Subcutaneous preadipocyte (primary cell): Measurements from ENCODE around the gene RNF31. TPM values are rescaled to one million over a fixed set of nuclear protein-coding genes. Genes with fewer than 3 reads are reported as not detected.

Experiments used
- small RNA-seq: library from RNA; depleted of rRNA; stranded (forward); fragments of <200 nt; gene quantifications from one replicate; pipeline ENCODE3, GENCODE V24; 2012
- total RNA-seq: library from RNA; depleted of rRNA; stranded (reverse); fragments of >200 nt; gene quantifications from 2 replicates; pipeline ENCODE4 v1.2.3, GENCODE V29; 2012

The RNF31 gene
- total RNA-seq: 40.8 and 43.8 TPM in 2 replicates

GRCh38 chr14:24146978-24147760, at the start of gene RNF31:
Gene RNF31, plus strand, starts transcription at chr14:24147498. Its CDS starts 201 bp downstream, at chr14:24147699.

GRCh38 chr14:24114532-24115421, 32.5 kb upstream of the RNF31 start, which contains the start of the genes DCAF11 and NRL:
Gene DCAF11, plus strand, starts transcription at chr14:24114777. Its CDS starts 818 bp downstream, at chr14:24115595.
Gene NRL, minus strand, starts transcription at chr14:24114949. Its CDS starts 32,101 bp downstream, at chr14:24082848.

GRCh38 chr14:24130380-24130716, 16.9 kb upstream of the RNF31 start, which contains the start of gene FITM1:
Gene FITM1, plus strand, starts transcription at chr14:24130659. Its CDS starts 905 bp downstream, at chr14:24131564.

GRCh38 chr14:24135834-24136683, 11.2 kb upstream of the RNF31 start, which contains the start of gene PSME1:
Gene PSME1, plus strand, starts transcription at chr14:24136194. Its CDS starts 69 bp downstream, at chr14:24136263.

GRCh38 chr14:24141097-24141880, 6.0 kb upstream of the RNF31 start, which contains the start of gene EMC9:
Gene EMC9, minus strand, starts transcription at chr14:24141591. Its CDS starts 287 bp downstream, at chr14:24141304.

GRCh38 chr14:24146453-24146977, 783 bp upstream of the RNF31 start, which contains the start of gene PSME2:
Gene PSME2, minus strand, starts transcription at chr14:24146610. Its CDS starts 29 bp downstream, at chr14:24146581.

GRCh38 chr14:24160850-24161804, 13.8 kb downstream of the RNF31 start, which contains the start of gene IRF9:
Gene IRF9, plus strand, starts transcription at chr14:24161265. Its CDS starts 880 bp downstream, at chr14:24162145.

GRCh38 chr14:24171422-24172260, 24.3 kb downstream of the RNF31 start, which contains the start of gene REC8:
Gene REC8, plus strand, starts transcription at chr14:24172080. Its CDS starts 473 bp downstream, at chr14:24172553.

GRCh38 chr14:24188251-24189058, 41.2 kb downstream of the RNF31 start, which contains the start of gene IPO4:
Gene IPO4, minus strand, starts transcription at chr14:24188816. Its CDS starts 29 bp downstream, at chr14:24188787.

GRCh38 chr14:24195186-24196070, 48.1 kb downstream of the RNF31 start, which contains the start of gene TM9SF1:
Gene TM9SF1, minus strand, starts transcription at chr14:24195441. Its CDS starts 422 bp downstream, at chr14:24195019.

Small RNA genes lying within 50 kb of the gene (small RNA-seq; reads per million reads assigned to genes)
- not detected for gene AL136295.4
- 0.08 reads per million for gene CHMP4A
- gene IPO4: 0.19 reads per million
- gene IRF9: not detected
- 0.22 reads per million for gene RNA5SP383

Other genes with a start within 250 kb of the RNF31 start
- gene DHRS4, start 193.7 kb upstream of the RNF31 start, total RNA-seq: 35.0 and 41.2 TPM in 2 replicates
- 9.2 and 11.0 TPM in 2 replicates for gene DHRS4L2, start 158.6 kb upstream of the RNF31 start, total RNA-seq
- gene CARMIL3, start 95.5 kb upstream of the RNF31 start, total RNA-seq: under 0.01 TPM in 1 of 2 replicates, not detected in the other
- gene CPNE6, start 75.9 kb upstream of the RNF31 start, total RNA-seq: not detected in 2 replicates
- gene PCK2, start 53.2 kb upstream of the RNF31 start, total RNA-seq: 10.3 and 13.9 TPM in 2 replicates
- gene DCAF11, start 32.7 kb upstream of the RNF31 start, total RNA-seq: 44.5 and 46.1 TPM in 2 replicates
- gene NRL, start 32.5 kb upstream of the RNF31 start, total RNA-seq: 0.78 and 1.1 TPM in 2 replicates
- gene FITM1, start 16.8 kb upstream of the RNF31 start, total RNA-seq: 0.37 TPM in 1 of 2 replicates, not detected in the other
- gene PSME1, start 11.3 kb upstream of the RNF31 start, total RNA-seq: 62.9 and 93.7 TPM in 2 replicates
- 12.1 and 13.3 TPM in 2 replicates for gene EMC9, start 5.9 kb upstream of the RNF31 start, total RNA-seq
- 72.1 and 87.5 TPM in 2 replicates for gene PSME2, start 888 bp upstream of the RNF31 start, total RNA-seq
- 38.3 and 59.5 TPM in 2 replicates for gene IRF9, start 13.8 kb downstream of the RNF31 start, total RNA-seq
- 1.8 TPM in 2 replicates for gene REC8, start 24.6 kb downstream of the RNF31 start, total RNA-seq
- 74.6 and 97.4 TPM in 2 replicates for gene IPO4, start 41.3 kb downstream of the RNF31 start, total RNA-seq
- gene TM9SF1, start 47.9 kb downstream of the RNF31 start, total RNA-seq: 53.2 and 56.2 TPM in 2 replicates
- gene TSSK4, start 58.2 kb downstream of the RNF31 start, total RNA-seq: under 0.01 and 0.20 TPM in 2 replicates
- gene CHMP4A, start 66.0 kb downstream of the RNF31 start, total RNA-seq: 10.0 and 10.3 TPM in 2 replicates
- gene MDP1, start 68.6 kb downstream of the RNF31 start, total RNA-seq: 10.8 and 14.7 TPM in 2 replicates
- gene NEDD8, start 84.9 kb downstream of the RNF31 start, total RNA-seq: 84.3 and 102 TPM in 2 replicates
- 54.2 and 64.3 TPM in 2 replicates for gene GMPR2, start 85.4 kb downstream of the RNF31 start, total RNA-seq
- gene TINF2, start 95.1 kb downstream of the RNF31 start, total RNA-seq: 37.7 and 46.3 TPM in 2 replicates
- 0.78 and 1.1 TPM in 2 replicates for gene TGM1, start 115.7 kb downstream of the RNF31 start, total RNA-seq
- 22.4 and 30.1 TPM in 2 replicates for gene RABGGTA, start 124.1 kb downstream of the RNF31 start, total RNA-seq
- gene DHRS1, start 152.3 kb downstream of the RNF31 start, total RNA-seq: 10.0 and 16.2 TPM in 2 replicates
- gene NOP9, start 152.4 kb downstream of the RNF31 start, total RNA-seq: 19.1 and 27.2 TPM in 2 replicates
- 1.2 and 2.2 TPM in 2 replicates for gene CIDEB, start 160.5 kb downstream of the RNF31 start, total RNA-seq
- gene LTB4R2, start 162.6 kb downstream of the RNF31 start, total RNA-seq: 5.3 and 5.5 TPM in 2 replicates
- gene LTB4R, start 164.0 kb downstream of the RNF31 start, total RNA-seq: 1.4 and 2.2 TPM in 2 replicates
- gene ADCY4, start 187.6 kb downstream of the RNF31 start, total RNA-seq: 3.7 and 11.5 TPM in 2 replicates
- gene RIPK3, start 192.5 kb downstream of the RNF31 start, total RNA-seq: 3.7 TPM in 2 replicates
- gene NFATC4, start 220.7 kb downstream of the RNF31 start, total RNA-seq: 53.3 and 54.0 TPM in 2 replicates